ENCODE data around the gene OSGIN1.
A peak's percentile ranks its signal among the peaks of the same experiment; 100 is the strongest.

OSGIN1 gene

GRCh38 chr16:83965444-83966152, 12.6 kb downstream of the OSGIN1 start:
- no CpG with 5 or more reads among the region's 36 CpGs for WGBS (ENCODE audit: extremely low coverage, insufficient coverage, insufficient read length)
- Histone ChIP-seq H4K12ac (ENCODE audit: low read depth, low read length) (no peak overlapping the region), H3K79me2 (ENCODE audit: control insufficient read depth, insufficient read depth, low read length, poor library complexity) (no peaks in the 10 kb centered on the region), H3K4me2 (ENCODE audit: low read length) (no peak overlapping the region), H3K14ac (ENCODE audit: low read length) (no peak overlapping the region), H3K27ac (ENCODE audit: low read depth, low read length) (no peak overlapping the region), H4K8ac (ENCODE audit: low read depth, low read length) (no peak overlapping the region), H3K4me3 (ENCODE audit: low read depth, low read length) (no peak overlapping the region), H2AK5ac (ENCODE audit: low read length) (no peak overlapping the region), H2BK5ac (ENCODE audit: low read depth, low read length, poor library complexity) (no peak overlapping the region), H2AFZ (ENCODE audit: insufficient read depth, low read length, poor library complexity) (no peak overlapping the region), H3K79me1 (ENCODE audit: low read length) (no peaks in the 10 kb centered on the region), H3K9me3 (ENCODE audit: insufficient read depth, low read depth, low read length) (no peaks in the 10 kb centered on the region), H3K4ac (ENCODE audit: low read depth, low read length) (no peak overlapping the region), H3K36me3 (ENCODE audit: control insufficient read depth in 1 of 2, insufficient read depth in 2 of 2, low read length in 2 of 2) (no peaks in the 10 kb centered on the region), H3K23ac (ENCODE audit: low read length) (no peak overlapping the region), H3K18ac (ENCODE audit: low read length) (no peak overlapping the region), H3K9ac (ENCODE audit: low read length) (no peak overlapping the region), H3K27me3 (ENCODE audit: insufficient read depth, low read length) (peaks cover 14% of the 10 kb centered on the region), H4K91ac (ENCODE audit: low read depth, low read length) (no peak overlapping the region), H3K4me1 (ENCODE audit: control insufficient read depth in 1 of 2, insufficient read depth in 2 of 2, low read length in 2 of 2) (no peaks in the 10 kb centered on the region), H2BK12ac (ENCODE audit: low read length) (no peak overlapping the region), H2BK120ac (ENCODE audit: insufficient read depth, low read length, poor library complexity) (no peak overlapping the region)
- DNase-seq = no peak

- Histone ChIP-seq H3K36me3 (ENCODE audit: control insufficient read depth in 1 of 2, insufficient read depth in 2 of 2, low read length in 2 of 2) (no peaks in the 10 kb centered on the region), H4K8ac (ENCODE audit: low read depth, low read length) (no peak overlapping the region), H3K9ac (ENCODE audit: low read length) (no peak overlapping the region), H4K12ac (ENCODE audit: low read depth, low read length) (no peak overlapping the region), H3K4me1 (ENCODE audit: control insufficient read depth in 1 of 2, insufficient read depth in 2 of 2, low read length in 2 of 2) (no peaks in the 10 kb centered on the region), H2BK5ac (ENCODE audit: low read depth, low read length, poor library complexity) (no peak overlapping the region), H3K18ac (ENCODE audit: low read length) (no peak overlapping the region), H2AFZ (ENCODE audit: insufficient read depth, low read length, poor library complexity) (no peak overlapping the region), H3K23ac (ENCODE audit: low read length) (no peak overlapping the region), H2AK5ac (ENCODE audit: low read length) (no peak overlapping the region), H3K4me2 (ENCODE audit: low read length) (no peak overlapping the region), H3K9me3 (ENCODE audit: insufficient read depth, low read depth, low read length) (no peaks in the 10 kb centered on the region), H3K4me3 (ENCODE audit: low read depth, low read length) (no peak overlapping the region), H3K27me3 (ENCODE audit: insufficient read depth, low read length) (peaks cover 14% of the 10 kb centered on the region), H3K79me1 (ENCODE audit: low read length) (no peaks in the 10 kb centered on the region), H3K14ac (ENCODE audit: low read length) (no peak overlapping the region), H4K91ac (ENCODE audit: low read depth, low read length) (no peak overlapping the region), H3K79me2 (ENCODE audit: control insufficient read depth, insufficient read depth, low read length, poor library complexity) (no peaks in the 10 kb centered on the region), H3K4ac (ENCODE audit: low read depth, low read length) (no peak overlapping the region), H3K27ac (ENCODE audit: low read depth, low read length) (no peak overlapping the region), H2BK120ac (ENCODE audit: insufficient read depth, low read length, poor library complexity) (no peak overlapping the region), H2BK12ac (ENCODE audit: low read length) (no peak overlapping the region)
- WGBS (ENCODE audit: extremely low coverage, insufficient coverage, insufficient read length) = no CpG with 5 or more reads among the region's 13 CpGs
- DNase-seq = no peak
These were observed 13.2 kb downstream of the OSGIN1 start for GRCh38 chr16:83966153-83966696.

GRCh38 chr16:83967091-83967490, 14.1 kb downstream of the OSGIN1 start:
- Histone ChIP-seq H4K12ac (ENCODE audit: low read depth, low read length) (no peak overlapping the region), H3K79me2 (ENCODE audit: control insufficient read depth, insufficient read depth, low read length, poor library complexity) (no peaks in the 10 kb centered on the region), H4K8ac (ENCODE audit: low read depth, low read length) (no peak overlapping the region), H3K79me1 (ENCODE audit: low read length) (no peaks in the 10 kb centered on the region), H3K23ac (ENCODE audit: low read length) (no peak overlapping the region), H3K27me3 (ENCODE audit: insufficient read depth, low read length) (peaks cover 14% of the 10 kb centered on the region), H2BK12ac (ENCODE audit: low read length) (no peak overlapping the region), H3K27ac (ENCODE audit: low read depth, low read length) (no peak overlapping the region), H3K9ac (ENCODE audit: low read length) (no peak overlapping the region), H2AFZ (ENCODE audit: insufficient read depth, low read length, poor library complexity) (no peak overlapping the region), H3K9me3 (ENCODE audit: insufficient read depth, low read depth, low read length) (peaks cover 3% of the 10 kb centered on the region), H3K18ac (ENCODE audit: low read length) (no peak overlapping the region), H3K4ac (ENCODE audit: low read depth, low read length) (no peak overlapping the region), H2AK5ac (ENCODE audit: low read length) (no peak overlapping the region), H2BK120ac (ENCODE audit: insufficient read depth, low read length, poor library complexity) (no peak overlapping the region), H3K36me3 (ENCODE audit: control insufficient read depth in 1 of 2, insufficient read depth in 2 of 2, low read length in 2 of 2) (no peaks in the 10 kb centered on the region), H3K14ac (ENCODE audit: low read length) (no peak overlapping the region), H4K91ac (ENCODE audit: low read depth, low read length) (no peak overlapping the region), H3K4me2 (ENCODE audit: low read length) (no peak overlapping the region), H2BK5ac (ENCODE audit: low read depth, low read length, poor library complexity) (no peak overlapping the region), H3K4me3 (ENCODE audit: low read depth, low read length) (no peak overlapping the region), H3K4me1 (ENCODE audit: control insufficient read depth in 1 of 2, insufficient read depth in 2 of 2, low read length in 2 of 2) (no peaks in the 10 kb centered on the region)
- DNase-seq = no peak
- WGBS (ENCODE audit: extremely low coverage, insufficient coverage, insufficient read length) = no CpG with 5 or more reads among the region's 2 CpGs

- Histone ChIP-seq H4K91ac (ENCODE audit: low read depth, low read length) (no peak within 1 kb of the TSS), H3K79me1 (ENCODE audit: low read length) (no peaks in the 10 kb centered on the region), H2BK12ac (ENCODE audit: low read length) (no peak within 1 kb of the TSS), H3K9ac (ENCODE audit: low read length) (no peak within 1 kb of the TSS), H3K14ac (ENCODE audit: low read length) (no peak within 1 kb of the TSS), H3K4me3 (ENCODE audit: low read depth, low read length) (no peak within 1 kb of the TSS), H2AFZ (ENCODE audit: insufficient read depth, low read length, poor library complexity) (no peak within 1 kb of the TSS), H3K23ac (ENCODE audit: low read length) (no peak within 1 kb of the TSS), H3K4ac (ENCODE audit: low read depth, low read length) (no peak within 1 kb of the TSS), H3K4me1 (ENCODE audit: control insufficient read depth in 1 of 2, insufficient read depth in 2 of 2, low read length in 2 of 2) (no peaks in the 10 kb centered on the region), H3K4me2 (ENCODE audit: low read length) (peak within 1 kb of the TSS; percentile 58), H3K79me2 (ENCODE audit: control insufficient read depth, insufficient read depth, low read length, poor library complexity) (no peaks in the 10 kb centered on the region), H2BK120ac (ENCODE audit: insufficient read depth, low read length, poor library complexity) (no peak within 1 kb of the TSS), H3K27ac (ENCODE audit: low read depth, low read length) (no peak within 1 kb of the TSS), H3K9me3 (ENCODE audit: insufficient read depth, low read depth, low read length) (peaks cover 3% of the 10 kb centered on the region), H3K36me3 (ENCODE audit: control insufficient read depth in 1 of 2, insufficient read depth in 2 of 2, low read length in 2 of 2) (no peaks in the 10 kb centered on the region), H4K8ac (ENCODE audit: low read depth, low read length) (no peak within 1 kb of the TSS), H2AK5ac (ENCODE audit: low read length) (no peak within 1 kb of the TSS), H4K12ac (ENCODE audit: low read depth, low read length) (no peak within 1 kb of the TSS), H3K27me3 (ENCODE audit: insufficient read depth, low read length) (peaks cover 14% of the 10 kb centered on the region), H2BK5ac (ENCODE audit: low read depth, low read length, poor library complexity) (no peak within 1 kb of the TSS), H3K18ac (ENCODE audit: low read length) (no peak within 1 kb of the TSS)
- no peak for DNase-seq
- 100% methylated on average over 1 of the region's 35 CpGs for WGBS (ENCODE audit: extremely low coverage, insufficient coverage, insufficient read length)
These were observed 14.8 kb downstream of the OSGIN1 start, which contains the start of gene NECAB2 for GRCh38 chr16:83967838-83968305. Gene NECAB2, plus strand, starts transcription at chr16:83968244. Its CDS starts 405 bp downstream, at chr16:83968649.

Measured in trophoblast cell (in vitro differentiated cells and primary cell).